NT2/D1 (cell line): ENCODE results near the gene RBBP4.

Experiments
- SUZ12 ChIP-seq: IDR thresholded peaks from 2 replicates; pipeline ENCODE4 v1.6.1; 2011; ENCODE audit not compliant: insufficient read length, insufficient read depth; ENCODE audit errors: extremely low read depth
- YY1 ChIP-seq: IDR thresholded peaks from 2 replicates; pipeline ENCODE4 v1.6.1; 2011; ENCODE audit not compliant: insufficient read length, insufficient read depth
- ZNF274 ChIP-seq: IDR thresholded peaks from 2 replicates; pipeline ENCODE4 v1.6.1; 2011; ENCODE audit warnings: mild to moderate bottlenecking, low read depth, low read length

DNA sequence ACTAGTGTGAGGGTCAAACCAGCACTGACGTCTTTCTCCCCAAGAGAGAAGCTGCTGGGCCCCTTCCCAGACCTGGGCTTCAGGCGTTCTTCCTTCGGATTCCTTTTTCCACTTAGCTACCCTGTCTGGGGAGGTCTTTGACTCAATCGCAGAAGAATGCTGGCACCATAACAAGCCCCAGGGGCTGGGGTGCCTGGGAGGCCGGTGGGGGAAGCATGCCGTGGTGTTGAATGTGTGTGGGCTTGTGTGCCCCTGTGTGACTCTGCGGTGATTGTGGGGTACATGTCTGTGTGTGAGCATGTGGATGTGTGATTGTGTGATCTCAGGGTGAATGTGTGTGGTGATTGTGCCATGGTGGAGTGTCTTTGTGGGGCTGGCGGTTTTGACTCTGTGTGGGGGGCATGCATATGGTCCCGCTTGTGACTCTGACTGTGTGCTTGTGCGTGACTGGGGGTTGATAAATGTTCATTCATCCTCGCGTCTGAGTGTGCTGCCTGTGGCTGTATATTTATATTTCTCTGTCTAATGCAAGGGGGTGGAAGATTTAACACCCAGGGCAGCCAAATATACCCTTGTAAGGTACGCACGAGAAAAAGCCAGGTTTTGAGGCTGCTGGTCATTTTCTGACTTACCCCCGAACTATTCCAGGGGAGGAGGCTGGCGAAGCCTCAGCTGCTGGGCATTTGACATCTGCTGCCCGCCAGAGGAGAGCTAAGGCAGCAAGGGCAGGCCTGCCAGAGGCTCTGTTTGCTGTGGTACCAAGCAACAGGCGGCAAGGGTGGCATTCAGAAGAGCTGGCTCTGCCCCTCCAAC is 52.7 kb downstream of the RBBP4 start:
- TF ChIP-seq YY1 (no peak), SUZ12 (no peak), ZNF274 (no peak)
